NOMO-1 treated with dmso at 0.1 percent for 144 hours (cell line): Measurements from ENCODE around the gene C16orf90.
"Not testable (repeated sequence)": the region's sequence is repeated elsewhere in the genome, so short reads cannot be mapped to it uniquely, and the experiment has no call there.

ENCODE experiments used
- DNase-seq: peaks from one replicate; lab custom pipeline; 2025; ENCODE audit not compliant: unreplicated experiment; lab: John Stamatoyannopoulos, UW

C16orf90 gene

DNA sequence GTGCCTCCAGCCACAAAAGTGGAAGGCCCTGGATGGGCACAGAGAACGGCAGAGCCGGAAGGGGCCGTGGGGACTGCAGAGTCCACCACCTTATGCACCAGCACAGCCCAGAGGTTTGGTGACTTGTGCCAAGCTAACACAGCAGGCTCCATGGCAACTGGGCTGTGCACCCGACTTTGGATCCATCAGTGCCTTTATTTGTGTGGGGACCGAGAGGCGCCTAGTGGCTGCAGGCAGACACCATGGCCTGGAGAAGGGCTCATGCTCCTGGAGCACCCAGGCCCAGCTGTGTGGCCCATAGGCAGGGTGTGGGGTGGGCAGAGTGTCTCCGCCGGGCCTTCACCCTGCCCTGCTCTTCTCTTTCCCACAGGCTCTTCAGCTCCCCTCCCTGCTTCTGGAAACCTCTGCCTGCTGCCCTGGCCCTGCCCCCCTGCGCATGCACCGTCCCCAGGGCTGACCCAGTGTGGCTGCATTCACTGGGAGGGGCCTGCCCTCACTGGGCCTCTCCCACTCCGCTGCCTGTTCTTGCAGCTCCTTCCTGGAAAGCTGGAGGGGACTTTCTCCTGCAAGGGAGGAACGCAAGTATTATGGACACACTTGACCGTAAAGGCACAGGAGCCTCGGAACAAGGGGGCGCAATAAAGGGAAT, 10.1 kb downstream of the C16orf90 start:
- DNase-seq: no peak

DNA sequence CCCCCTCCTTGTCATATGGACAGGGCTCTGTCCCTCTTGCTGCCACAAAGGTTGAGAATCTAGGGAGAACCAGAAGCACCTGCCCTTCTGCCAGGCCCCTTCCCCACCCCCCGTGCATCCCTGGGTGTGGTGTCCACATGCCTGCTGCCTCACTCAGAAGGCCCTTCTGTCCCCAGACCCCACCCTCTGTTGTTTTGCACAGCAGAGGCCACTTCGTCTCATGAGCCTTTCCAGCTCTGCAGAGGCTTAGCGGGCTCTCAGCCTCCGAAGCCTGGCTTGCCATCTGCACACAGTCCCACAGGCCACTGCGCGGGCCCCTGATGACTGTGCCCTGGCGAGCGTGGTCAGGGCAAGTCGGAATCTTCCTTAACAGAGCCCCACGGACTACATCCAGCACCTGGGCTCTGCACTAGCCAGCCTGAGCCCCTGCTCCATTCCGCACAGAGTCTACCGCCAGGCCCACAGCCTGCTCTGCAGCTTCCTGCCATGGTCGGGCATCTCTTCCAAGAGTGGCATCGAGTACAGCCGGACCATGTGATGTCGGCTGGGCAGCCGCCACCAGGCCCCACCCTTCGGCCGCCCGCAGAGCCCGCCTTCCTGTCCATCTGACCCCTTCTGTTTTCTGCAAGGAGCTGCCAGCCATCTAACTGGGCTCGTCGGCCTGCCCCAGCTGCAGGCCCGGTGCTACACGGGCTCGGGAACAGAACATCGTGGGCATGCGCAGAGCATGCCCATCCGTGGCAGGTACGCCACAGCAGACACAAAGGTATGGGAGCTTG, 10.8 kb downstream of the C16orf90 start:
- DNase-seq: no peak

DNA sequence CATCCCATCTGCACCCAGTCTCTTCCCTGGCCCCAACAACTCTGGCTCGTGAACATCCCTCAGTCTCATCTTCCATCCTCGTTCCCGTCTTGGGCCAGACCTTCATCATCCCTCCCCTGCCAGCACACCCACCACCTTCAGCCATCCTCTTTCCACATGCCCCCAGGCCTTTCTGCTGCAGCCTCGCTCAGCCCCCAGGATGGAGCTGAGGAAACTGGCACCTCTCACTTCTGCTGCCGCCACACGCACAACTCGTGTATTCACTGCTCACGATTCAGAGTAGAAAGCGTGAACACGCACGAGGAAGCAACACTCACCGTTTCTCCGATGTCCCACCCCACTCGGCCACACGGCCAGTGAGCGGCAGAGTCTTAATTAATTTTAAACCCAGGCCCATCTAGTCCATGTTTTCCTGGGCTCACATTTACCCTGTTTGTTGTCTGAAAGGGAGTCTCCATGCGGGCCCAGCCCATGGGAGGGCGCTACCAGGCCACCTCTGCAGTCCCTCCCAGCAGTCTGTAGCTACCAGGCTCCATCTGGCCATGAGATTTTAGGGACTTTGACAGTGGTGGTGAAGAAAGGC, 12.5 kb downstream of the C16orf90 start:
- DNase-seq: no peak

DNA sequence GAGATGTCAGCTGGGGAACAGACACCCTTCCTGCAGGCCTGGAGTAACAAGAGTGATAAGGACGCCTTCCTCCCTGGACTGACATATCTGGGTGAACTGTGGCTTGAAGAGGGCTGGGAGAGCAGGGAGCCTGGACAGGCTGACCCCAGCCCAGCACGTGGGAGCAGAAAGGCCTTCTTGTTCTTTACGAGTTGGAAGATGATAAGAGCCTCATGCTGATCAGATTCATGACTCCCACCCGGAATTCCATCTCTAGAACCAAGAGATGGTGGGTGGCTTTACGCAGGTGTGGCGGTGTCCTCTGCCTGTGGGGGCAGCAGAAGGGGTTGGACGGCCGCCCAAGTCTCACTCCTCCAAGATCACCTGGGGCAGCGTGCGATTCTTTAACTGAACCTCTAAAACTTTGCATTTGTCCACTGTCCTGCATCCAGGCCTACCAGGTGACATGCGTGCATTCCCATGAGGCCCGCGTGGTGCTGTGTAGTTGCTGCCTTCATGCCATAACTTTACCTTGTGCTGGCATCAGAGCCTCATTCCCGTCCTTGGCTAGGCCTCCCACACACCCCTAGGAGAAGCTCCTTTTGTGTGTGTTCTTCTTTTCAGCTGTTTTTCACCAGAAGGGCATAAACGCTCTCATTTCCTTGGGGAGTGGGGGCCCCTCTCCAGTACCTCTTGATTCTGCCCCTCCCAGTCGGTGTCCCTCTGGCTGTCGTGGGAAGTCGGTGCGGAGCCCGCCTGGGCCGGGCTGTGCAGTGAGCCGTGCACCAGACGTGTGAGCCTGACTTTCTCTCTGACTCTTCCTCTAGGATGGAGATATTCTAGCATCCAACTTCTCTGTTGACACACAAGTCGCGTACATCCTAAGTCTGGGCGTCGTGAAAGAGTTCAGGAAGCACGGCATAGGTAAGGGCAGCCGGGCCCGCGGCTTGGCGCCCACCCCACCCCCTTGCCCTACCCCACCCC, 13.3 kb downstream of the C16orf90 start:
- DNase-seq: no peak

DNA sequence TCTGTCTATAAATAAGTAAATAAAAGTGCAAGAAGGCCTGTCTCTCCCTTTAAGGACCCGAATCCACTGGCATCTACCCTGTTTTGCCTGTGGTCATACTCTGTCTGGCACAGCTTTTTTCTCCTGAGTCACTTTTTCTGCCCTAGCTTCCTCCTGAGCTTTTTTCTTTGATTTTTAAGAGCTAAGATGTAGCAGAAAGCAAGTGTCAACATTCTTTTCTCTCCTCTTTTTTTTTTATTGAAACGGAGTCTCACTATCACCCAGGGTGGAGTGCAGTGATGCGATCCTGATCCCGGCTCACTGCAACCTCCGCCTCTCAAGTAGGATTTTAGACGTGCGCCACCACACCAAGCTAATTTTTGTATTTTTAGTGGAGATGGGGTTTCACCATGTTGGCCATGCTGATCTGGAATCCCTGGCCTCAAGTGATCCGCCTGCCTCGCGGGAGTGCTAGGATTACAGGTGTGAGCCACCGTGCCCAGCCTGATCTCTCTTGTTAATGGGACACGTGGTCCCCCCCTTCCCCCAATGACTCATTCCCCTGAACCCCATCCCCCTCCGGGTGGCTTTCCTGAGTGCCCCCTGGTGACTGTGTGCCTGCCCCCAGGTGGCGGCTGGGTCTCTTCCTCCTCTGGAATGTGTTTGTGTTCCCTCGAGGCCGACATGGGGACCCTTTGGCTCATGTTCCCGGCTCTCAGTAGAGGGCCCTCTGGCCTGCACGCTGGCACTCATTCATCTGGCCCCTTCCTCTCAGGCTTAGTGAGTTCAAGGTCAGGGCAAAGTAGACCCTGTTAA, 14.2 kb downstream of the C16orf90 start:
- DNase-seq: no peak

DNA sequence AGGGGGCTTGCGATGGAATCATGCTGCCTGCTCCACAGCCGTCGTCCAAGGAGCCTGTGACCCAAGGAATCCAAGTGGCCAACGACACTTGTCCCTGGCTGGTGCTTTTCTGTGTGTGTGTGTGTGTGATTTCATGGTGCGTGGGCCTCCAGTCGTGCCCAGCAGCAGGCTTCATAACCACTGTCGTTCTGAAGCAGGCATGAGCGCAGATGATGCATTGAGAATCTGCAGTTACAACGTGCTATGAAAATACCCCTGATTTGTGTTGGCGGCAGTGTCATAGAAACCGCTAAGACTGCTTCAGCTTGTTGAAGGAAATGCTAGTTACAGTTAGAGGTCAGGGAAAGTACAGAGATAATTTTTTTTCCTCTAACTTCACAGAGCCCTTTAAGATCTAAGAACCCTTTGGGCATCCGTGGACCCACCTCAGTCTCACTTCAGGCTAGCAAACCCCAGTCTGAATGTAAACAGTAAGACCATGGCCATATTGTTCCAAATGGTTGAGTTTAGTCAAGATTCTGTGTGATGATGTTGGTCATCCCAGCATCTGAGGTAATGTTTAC, 15.6 kb downstream of the C16orf90 start:
- no peak for DNase-seq

DNA sequence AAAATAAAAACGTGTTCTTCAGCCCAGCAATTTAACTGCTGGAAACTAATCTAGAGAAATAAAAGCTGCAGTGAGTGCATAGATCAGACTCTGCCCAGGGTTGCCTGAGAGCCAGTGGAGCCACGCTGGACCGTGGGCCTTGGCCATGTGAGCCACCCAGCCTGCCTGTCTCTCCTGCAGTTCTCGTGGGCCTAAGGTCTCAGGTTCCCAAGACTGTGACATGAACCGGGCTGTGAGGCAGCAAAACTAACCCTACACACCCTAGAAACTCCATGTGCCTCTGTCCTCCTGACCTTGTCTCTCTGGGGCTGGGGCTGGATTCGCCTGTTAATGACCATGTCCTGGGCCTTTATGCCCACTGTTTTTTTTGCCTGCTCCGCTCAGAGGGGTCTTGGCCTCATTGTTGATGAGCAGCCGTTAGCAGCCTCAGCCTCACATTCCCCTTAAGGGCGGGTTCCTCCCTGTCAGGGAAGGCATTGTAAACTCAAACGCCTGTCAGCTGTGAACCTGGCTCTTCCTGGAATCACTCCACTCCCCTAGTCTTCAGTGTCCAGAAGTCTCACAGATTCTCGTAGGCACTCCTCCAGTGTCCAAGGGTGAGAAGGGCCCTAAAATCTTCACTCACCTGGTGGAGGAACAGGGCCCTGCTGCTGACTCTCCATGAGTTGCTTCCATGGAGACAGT, 16.9 kb downstream of the C16orf90 start:
- no peak for DNase-seq

DNA sequence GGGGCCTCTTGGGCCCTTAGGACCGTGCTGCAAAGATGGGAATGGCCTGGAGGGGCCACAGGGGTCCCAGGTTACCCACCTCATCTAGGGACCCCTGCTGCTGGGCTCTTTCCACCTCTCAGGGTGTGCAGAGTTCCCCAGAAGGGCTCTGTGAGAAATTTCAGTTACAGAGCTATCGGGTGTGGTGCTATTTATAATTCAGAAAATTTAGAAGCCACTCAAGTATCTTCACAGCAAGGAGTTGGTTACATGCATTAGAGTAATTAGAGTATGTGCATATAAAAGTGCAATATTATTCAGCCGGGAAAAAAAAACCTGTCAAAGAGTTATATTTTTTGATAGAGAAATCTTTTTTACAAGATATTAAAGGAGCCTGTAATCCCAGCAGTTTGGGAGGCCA, 18.9 kb downstream of the C16orf90 start:
- DNase-seq: no peak

DNA sequence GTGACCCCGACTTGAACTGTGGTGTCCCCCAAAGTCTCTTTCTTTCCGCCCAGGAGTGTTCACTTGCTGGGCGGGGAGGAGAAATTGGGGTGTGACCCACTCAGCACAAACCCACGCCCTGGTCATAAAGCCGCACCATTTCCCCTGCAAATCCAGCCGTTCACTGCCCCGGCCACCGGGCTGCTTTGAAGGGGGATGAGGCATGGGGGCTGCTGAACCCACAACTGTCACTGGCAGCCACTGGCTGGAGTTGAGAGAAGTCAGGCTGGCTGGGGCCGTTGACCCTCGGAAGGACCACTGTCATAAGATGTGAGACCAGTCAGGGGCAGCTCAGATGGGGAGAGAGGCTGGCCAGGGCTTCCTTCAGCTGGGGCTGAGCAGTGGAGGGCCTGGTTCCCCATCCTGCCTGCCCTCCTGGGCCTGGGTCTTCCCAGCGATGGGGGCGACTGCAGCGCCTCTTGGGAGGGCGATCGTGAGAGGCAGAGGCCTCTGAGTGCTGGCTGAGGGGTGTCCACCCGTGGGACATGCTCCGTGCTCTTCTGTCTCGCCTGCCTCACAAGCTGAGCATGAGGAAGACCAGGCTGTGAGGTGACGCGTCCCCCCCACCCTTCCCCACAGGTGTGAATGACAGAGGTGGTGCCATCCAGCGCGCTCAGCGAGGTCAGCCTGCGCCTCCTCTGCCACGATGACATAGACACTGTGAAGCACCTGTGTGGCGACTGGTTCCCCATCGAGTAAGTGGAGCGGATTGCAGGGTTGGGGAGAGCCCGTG, 19.5 kb downstream of the C16orf90 start:
- DNase-seq: no peak

DNA sequence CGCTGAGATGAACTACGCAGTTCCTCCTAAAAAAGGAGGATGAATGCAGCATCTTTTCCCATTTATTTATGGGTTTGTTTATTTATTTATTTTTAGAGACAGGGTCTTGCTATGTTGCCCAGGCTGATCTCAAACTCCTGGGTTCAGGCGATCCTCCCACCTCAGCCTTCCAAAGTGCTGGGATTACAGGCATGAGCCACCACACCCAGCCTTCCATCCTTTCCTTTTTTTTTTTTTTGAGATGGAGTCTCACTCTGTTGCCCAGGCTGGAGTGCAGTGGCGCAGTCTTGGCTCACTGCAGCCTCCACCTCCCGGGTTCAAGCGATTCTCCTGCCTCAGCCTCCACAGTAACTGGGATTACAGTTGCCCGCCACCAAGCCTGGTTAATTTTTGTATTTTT, 20.4 kb downstream of the C16orf90 start:
- DNase-seq: not testable (repeated sequence)

DNA sequence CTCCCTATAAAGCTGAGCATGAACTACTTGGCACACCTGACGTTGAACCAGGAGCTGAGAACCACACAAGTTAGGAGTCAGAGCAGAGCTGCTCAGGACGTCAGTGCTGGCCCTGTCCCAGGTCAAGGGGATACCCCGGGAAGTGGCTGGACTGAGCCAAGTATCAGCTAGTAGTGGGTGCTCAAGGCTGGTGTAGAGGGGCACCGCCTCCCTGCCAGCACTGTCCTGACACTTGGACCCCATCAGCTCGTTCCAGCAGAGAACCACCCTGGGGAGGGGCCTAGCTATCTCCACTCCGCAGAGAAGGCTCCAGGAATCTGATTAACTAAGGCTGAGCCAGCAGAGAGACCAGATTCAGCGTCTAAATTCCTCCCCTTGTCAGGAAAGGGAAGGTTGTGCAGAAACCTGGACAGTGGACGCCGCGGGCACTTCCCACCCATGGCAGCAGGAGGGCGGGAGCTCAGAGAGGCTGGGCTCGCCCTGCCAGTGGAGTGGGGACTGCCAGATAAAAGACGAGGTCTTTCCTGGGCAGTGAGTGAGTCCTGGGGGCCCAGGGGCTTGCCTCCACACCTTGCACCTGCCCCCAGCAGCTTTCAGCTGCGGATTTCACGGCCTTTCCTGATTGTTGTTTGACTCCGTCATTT, 21.0 kb downstream of the C16orf90 start:
- no peak for DNase-seq

DNA sequence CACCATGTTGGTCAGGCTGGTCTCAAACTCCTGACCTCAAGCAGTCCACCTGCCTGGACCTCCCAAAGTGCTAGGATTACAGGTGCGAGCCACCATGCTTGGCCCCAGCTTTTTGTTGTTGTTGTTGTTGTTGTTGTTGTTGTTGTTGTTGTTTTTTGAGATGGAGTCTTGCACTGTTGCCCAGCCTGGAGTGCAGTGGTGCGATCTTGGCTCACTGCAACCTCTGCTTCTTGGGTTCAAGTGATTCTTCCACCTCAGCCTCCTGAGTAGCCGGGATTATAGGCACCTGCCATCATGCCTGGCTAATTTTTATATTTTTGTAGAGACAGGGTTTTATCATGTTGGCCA, 21.7 kb downstream of the C16orf90 start:
- DNase-seq: not testable (repeated sequence)

DNA sequence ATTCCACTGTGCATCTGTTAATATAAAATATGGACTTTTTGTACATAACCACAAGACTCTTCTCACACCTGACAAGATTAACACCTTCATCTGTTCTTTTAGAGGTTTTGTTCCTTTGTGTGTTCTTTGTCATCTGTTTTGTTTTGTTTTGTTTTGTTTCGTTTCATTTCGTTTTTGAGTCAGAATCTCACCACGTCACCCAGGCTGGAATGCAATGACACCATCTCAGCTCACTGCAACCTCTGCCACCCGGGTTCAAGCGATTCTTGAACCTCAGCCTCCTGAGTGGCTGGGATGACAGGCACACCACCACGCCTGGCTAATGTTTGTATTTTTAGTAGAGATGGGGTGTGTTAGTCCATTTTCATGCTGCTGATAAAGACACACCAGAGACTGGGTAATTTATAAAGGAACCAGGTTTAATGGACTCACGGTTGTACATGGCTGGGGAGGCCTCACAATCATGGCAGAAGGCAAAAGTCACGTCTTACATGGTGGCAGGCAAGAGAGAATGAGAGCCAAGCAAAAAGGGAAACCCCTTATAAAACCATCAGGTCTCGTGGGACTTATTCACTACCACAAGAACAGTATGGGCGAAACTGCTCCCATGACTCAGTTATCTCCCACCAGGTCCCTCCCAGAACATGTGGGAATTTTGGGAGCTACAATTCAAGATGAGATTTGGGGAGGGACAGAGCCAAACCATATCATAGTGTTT, 22.3 kb downstream of the C16orf90 start:
- DNase-seq: no peak

DNA sequence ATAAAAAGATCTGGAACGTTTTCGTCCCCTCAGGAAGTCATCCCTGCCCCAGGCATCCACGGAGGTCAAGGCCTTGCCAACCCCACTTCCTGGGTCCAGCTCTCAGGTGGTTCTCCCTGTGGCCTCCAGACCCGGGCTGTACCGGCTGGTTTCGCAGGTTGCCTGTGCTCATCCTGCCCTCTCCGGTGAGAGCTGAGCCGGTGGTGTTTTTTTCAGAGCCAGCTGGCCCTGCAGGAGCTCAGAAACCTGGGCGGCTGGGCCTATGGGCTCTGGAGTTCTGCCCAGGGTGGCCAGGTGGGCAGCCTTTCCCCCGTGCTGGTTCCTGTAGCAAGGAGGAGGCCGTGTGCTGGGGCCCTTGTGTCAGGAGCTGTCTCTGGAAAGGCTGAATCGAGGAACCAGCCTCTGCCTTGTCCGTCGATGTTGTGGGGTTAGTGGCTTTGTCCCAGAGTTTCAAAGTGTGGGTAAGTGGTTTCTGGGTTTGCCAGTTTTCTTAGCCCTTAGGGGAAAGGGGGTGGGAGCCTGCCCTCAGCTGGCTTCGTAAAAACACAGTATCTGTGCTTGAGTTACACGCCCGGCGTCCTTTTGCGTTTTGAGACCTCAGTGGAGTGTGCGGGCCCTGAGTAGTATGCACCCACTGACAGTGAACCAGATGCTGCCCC, 23.6 kb downstream of the C16orf90 start:
- DNase-seq: no peak

DNA sequence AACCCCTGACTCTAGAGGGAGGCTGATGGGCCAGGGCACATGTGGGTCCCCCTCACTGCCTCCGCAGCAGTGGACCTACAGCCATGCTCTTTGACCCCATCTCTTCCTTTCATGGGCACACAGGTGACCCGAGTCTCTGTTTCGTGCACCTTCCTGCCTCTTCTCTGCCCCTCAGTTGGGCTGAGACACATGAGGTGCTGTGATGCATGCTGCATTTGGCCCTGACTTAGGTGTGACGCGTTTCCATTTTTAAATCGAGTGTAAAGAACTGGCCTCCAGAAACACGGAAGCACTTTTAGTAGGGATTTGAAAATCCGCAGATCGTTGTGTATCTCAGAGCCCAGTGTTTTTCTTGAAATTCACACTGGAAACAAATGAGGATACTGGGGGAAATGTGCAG, 24.6 kb downstream of the C16orf90 start:
- no peak for DNase-seq

DNA sequence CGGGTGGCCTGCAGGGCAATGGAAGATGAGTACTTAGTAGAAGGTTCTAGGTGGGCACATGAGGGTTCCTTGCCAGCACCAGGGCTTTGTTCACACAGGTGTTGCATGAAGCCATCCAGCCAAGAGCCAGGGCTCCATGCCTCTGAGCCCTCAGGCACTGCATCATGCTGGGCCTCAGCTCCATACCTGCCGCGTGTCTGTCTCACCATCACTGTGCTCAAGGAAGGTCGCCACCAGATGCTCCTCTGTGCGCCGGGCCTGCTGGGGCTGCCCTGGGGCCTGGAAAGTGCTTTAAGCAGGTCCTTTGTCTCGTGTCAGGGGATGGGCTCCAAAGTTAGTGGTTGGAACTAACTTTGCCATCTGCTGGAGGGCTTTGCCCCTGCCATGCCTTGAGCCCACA, 25.6 kb downstream of the C16orf90 start:
- DNase-seq: no peak

DNA sequence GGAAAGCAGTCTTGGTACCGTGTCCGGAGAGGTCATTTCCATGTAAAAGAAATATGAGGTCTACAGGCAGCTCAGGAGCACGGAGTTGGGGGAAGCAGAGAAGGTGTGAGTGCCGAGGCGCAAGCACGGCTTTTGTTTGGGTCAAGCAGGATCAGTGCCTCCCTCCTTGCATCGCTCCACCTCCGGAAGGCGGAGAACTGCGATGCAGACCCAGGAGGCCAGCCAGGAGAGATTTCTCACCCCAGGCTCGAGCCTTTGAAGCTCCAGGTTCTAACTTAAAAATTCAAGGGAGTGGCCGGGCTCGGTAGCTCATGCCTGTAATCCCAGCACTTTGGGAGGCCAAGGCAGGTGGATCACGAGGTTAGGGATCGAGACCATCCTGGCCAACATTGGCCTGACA, 26.8 kb downstream of the C16orf90 start:
- DNase-seq: no peak
